ENCODE measurements around the gene CWC22.

GRCh38 chr2:179948058-179948457, 59.0 kb downstream of the CWC22 start:
- TF ChIP-seq CTCF (IDR thresholded peaks at IDR 0.05) (no peak), JUN (CRISPR knock-in tag; IDR thresholded peaks at IDR 0.05) (no peak), SMAD3 (CRISPR knock-in tag; IDR thresholded peaks at IDR 0.05; ENCODE audit: borderline replicate concordance) (no peak), ELF4 (CRISPR knock-in tag; IDR thresholded peaks at IDR 0.05; ENCODE audit: low read depth) (no peak), RELA (CRISPR knock-in tag; IDR thresholded peaks at IDR 0.05; ENCODE audit: borderline replicate concordance) (no peak)

Data from WTC11 (cell line).